PFSK-1 (cell line): Measurements from ENCODE around the gene CASS4.

Experiments
- FOXP2 ChIP-seq: optimal IDR thresholded peaks from 2 replicates; pipeline ENCODE3; 2011; ENCODE audit warnings: borderline replicate concordance, control low read depth, inconsistent platforms; ENCODE audit not compliant: insufficient read depth; ENCODE audit errors: extremely low read length, extremely low read depth
- POLR2AphosphoS5 ChIP-seq: IDR thresholded peaks from 2 replicates; pipeline ENCODE4 v1.6.1; 2012; ENCODE audit warnings: low read depth, mild to moderate bottlenecking, control low read depth, low read length, moderate library complexity
- SIN3A ChIP-seq: IDR thresholded peaks from 2 replicates; pipeline ENCODE4 v1.6.1; 2012; ENCODE audit warnings: mild to moderate bottlenecking, low read length, moderate library complexity, borderline replicate concordance; ENCODE audit not compliant: insufficient read depth
- TAF1 ChIP-seq: IDR thresholded peaks from 2 replicates; pipeline ENCODE4 v1.6.1; 2012; ENCODE audit warnings: low read length, control low read depth, borderline replicate concordance; ENCODE audit not compliant: insufficient read depth
- TF ChIP-seq, protein P1 (sequence below), 2 experiments: IDR thresholded peaks; 2 replicates each; pipeline versions ENCODE4 v1.6.1 to v1.8.0; 2011 to 2012; ENCODE audit warnings: low read depth in 2 of 2, low read length in 2 of 2, control low read depth in 1 of 2, inconsistent platforms in 1 of 2, mild to moderate bottlenecking in 1 of 2, moderate library complexity in 1 of 2; ENCODE audit not compliant: insufficient read depth in 1 of 2

The CASS4 gene

DNA sequence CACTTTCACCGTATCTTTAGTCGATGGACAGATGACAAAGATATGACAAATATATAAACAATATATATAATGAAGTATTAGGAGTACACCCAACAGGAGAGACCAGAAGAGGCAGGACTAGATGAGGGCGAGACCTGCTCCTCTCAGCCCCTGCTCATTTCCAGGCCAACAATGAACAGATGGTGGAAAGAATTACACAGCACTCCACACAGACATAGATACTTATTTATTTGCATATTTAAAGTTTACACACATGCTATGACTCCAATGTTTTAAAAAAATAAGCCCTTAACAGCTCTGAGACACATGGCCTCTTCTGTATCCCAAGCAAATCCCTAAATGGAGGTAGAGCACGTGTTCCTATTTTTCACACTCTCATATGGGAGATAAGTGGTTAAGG lies 42.9 kb upstream of the CASS4 start:
- TF ChIP-seq TAF1: no peak
- no peak for TF ChIP-seq POLR2AphosphoS5

DNA sequence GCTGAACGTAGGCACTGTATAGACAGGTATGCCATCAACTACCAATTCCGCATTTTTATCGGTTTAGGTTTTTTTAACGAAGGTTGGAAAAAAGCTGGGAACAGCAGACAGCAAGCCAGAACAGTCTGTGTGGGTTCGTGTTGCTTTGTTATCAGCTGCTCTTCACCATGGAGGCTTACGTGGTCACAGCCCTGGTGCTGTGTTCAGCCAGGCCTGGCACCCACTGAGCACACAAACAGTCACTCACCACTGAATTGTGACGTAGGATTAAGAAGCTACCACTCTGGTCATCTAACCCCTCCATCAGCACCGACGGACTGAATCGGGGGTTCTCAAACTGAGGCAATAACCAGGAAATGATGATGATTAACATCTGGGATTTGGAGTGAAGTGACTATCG lies 40.1 kb upstream of the CASS4 start:
- TF ChIP-seq POLR2AphosphoS5 (no peak), SIN3A (no peak), FOXP2 (no peak), TAF1 (no peak)
- TF ChIP-seq, protein P1, sequence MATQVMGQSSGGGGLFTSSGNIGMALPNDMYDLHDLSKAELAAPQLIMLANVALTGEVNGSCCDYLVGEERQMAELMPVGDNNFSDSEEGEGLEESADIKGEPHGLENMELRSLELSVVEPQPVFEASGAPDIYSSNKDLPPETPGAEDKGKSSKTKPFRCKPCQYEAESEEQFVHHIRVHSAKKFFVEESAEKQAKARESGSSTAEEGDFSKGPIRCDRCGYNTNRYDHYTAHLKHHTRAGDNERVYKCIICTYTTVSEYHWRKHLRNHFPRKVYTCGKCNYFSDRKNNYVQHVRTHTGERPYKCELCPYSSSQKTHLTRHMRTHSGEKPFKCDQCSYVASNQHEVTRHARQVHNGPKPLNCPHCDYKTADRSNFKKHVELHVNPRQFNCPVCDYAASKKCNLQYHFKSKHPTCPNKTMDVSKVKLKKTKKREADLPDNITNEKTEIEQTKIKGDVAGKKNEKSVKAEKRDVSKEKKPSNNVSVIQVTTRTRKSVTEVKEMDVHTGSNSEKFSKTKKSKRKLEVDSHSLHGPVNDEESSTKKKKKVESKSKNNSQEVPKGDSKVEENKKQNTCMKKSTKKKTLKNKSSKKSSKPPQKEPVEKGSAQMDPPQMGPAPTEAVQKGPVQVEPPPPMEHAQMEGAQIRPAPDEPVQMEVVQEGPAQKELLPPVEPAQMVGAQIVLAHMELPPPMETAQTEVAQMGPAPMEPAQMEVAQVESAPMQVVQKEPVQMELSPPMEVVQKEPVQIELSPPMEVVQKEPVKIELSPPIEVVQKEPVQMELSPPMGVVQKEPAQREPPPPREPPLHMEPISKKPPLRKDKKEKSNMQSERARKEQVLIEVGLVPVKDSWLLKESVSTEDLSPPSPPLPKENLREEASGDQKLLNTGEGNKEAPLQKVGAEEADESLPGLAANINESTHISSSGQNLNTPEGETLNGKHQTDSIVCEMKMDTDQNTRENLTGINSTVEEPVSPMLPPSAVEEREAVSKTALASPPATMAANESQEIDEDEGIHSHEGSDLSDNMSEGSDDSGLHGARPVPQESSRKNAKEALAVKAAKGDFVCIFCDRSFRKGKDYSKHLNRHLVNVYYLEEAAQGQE (IDR thresholded peaks at IDR 0.05; ENCODE audit: insufficient read depth in 1 of 2, low read depth in 2 of 2, low read length in 2 of 2): no peak

DNA sequence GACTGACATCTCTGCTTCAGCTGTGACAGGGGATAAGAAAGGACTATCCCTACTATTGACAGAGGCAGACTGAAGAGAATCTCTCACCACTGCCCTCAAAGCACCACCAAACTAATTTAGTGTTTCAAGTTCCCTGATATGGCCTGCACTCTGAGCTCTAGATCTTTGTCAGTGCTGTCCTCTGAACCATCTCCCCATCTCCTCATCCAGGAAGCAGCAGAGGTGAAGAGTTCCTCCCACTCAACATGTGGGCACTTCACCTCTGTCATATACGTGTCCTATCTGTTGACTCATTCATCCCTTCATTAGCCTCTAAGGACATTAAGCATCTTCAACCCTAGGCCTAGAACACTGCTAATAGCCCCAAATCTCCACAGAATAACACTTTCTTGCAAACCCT lies 39.2 kb upstream of the CASS4 start:
- no peak for TF ChIP-seq TAF1
- TF ChIP-seq POLR2AphosphoS5: no peak
- no peak for TF ChIP-seq SIN3A
- no peak for TF ChIP-seq FOXP2
- TF ChIP-seq, protein P1 (IDR thresholded peaks at IDR 0.05; ENCODE audit: insufficient read depth in 1 of 2, low read depth in 2 of 2, low read length in 2 of 2): no peak

DNA sequence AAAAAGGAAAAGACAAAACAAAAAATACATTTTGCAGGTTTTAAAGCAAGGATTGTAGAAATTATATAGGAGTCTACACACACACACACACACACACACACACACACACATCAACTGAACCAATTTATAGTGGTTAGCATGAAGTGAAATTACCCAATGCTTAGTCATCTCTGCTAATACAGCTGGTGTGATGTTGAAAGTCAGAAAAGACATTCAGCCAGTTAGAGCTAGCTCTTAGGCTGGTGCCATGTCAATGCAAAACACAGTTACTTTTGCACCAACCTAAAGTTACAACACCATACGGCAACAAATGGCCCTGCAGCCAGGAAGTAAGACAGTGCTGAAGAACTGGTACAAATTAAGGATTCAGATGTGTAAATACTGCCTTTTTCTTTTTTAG lies 38.1 kb upstream of the CASS4 start:
- no peak for TF ChIP-seq SIN3A
- no peak for TF ChIP-seq TAF1
- no peak for TF ChIP-seq POLR2AphosphoS5
- no peak for TF ChIP-seq FOXP2
- TF ChIP-seq, protein P1 (IDR thresholded peaks at IDR 0.05; ENCODE audit: insufficient read depth in 1 of 2, low read depth in 2 of 2, low read length in 2 of 2): no peak

DNA sequence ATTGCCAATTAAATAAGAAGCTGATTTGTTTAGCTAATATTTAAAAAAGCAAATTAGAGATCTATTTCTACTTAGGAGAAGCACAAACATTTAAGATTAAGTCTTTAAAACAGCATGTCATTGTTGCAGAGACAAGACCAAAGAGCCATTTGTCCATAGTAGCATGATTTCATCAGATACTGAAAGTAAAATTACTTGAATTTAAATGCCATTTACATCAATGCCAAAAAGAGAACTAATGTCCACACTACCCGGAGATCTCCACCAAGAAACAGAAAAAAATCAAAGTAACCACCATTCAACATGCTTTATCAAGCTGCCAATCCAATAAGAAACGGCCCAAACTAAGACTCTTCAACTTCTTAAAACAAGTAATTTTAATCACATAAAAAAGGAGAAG lies 35.7 kb upstream of the CASS4 start:
- TF ChIP-seq TAF1 (no peak), POLR2AphosphoS5 (no peak), FOXP2 (no peak), SIN3A (no peak)
- TF ChIP-seq, protein P1 (IDR thresholded peaks at IDR 0.05; ENCODE audit: insufficient read depth in 1 of 2, low read depth in 2 of 2, low read length in 2 of 2): no peak
